WTC11 (cell line): ENCODE measurements around the gene UBL4B. TPM values are rescaled to one million over a fixed set of nuclear protein-coding genes. Genes with fewer than 3 reads are reported as not detected.

Source experiments
- ATAC-seq: fragments of 200-7000 bp; cut with Tn5 transposase; 2 replicates; pipeline ENCODE4 v1.10.0; 2021; ENCODE audit warnings: mild to moderate bottlenecking, moderate library complexity
- CTCF ChIA-PET: fragments of 300-600 bp; sonication (Branson Sonifier 250); formaldehyde crosslinking; loops from one replicate; lab custom pipeline; 2021; ENCODE audit warnings: antibody characterized with exemption; lab: Charles Lee
- POLR2A ChIA-PET: fragments of 350-600 bp; sonication (Branson Sonifier 250); formaldehyde crosslinking; loops from one replicate; lab custom pipeline; 2021; ENCODE audit warnings: antibody characterized with exemption; lab: Charles Lee
- DNase-seq: peaks from one replicate; pipeline ENCODE4 v3.0.0; 2021; ENCODE audit warnings: low spot score
- H3K27ac Mint-ChIP-seq: 2 replicates; pipeline ENCODE4 v1.8.0; 2021; ENCODE audit warnings: mixed read lengths
- H3K27me3 Mint-ChIP-seq: 2 replicates; pipeline ENCODE4 v1.8.0; 2021; ENCODE audit warnings: low read depth, mild to moderate bottlenecking, moderate library complexity, mixed read lengths
- H3K36me3 Mint-ChIP-seq: 2 replicates; pipeline ENCODE4 v1.8.0; 2021; ENCODE audit warnings: mixed read lengths
- H3K4me1 Mint-ChIP-seq: 2 replicates; pipeline ENCODE4 v1.8.0; 2022; ENCODE audit warnings: mixed read lengths
- H3K4me3 Mint-ChIP-seq: 2 replicates; pipeline ENCODE4 v1.8.0; 2021; ENCODE audit warnings: mild to moderate bottlenecking, moderate library complexity, mixed read lengths
- H3K9me3 Mint-ChIP-seq: 2 replicates; pipeline ENCODE4 v1.8.0; 2021; ENCODE audit warnings: mixed read lengths
- ATF1 ChIP-seq: sonication (generic); formaldehyde crosslinking; IDR thresholded peaks from 2 replicates; pipeline ENCODE4 v1.8.1; 2023; ENCODE audit warnings: mild to moderate bottlenecking, moderate library complexity, missing genetic modification reagents
- CBFB ChIP-seq: sonication (generic); formaldehyde crosslinking; IDR thresholded peaks from 2 replicates; pipeline ENCODE4 v1.8.1; 2022; ENCODE audit warnings: mild to moderate bottlenecking, low read depth, missing genetic modification reagents
- GABPB1 ChIP-seq: sonication (generic); formaldehyde crosslinking; IDR thresholded peaks from 2 replicates; pipeline ENCODE4 v1.8.1; 2023; ENCODE audit warnings: mild to moderate bottlenecking, missing genetic modification reagents
- GTF2I ChIP-seq: fragments of 250-450 bp; sonication (Bioruptor Pico); conservative IDR thresholded peaks from 2 replicates; pipeline ENCODE4 v1.4.0; 2021; ENCODE audit warnings: mild to moderate bottlenecking
- IRF2 ChIP-seq: sonication (generic); formaldehyde crosslinking; IDR thresholded peaks from 2 replicates; pipeline ENCODE4 v1.8.0; 2022; ENCODE audit warnings: low read depth, missing genetic modification reagents, borderline replicate concordance
- MYBL2 ChIP-seq: sonication (generic); formaldehyde crosslinking; IDR thresholded peaks from 2 replicates; pipeline ENCODE4 v1.8.1; 2023; ENCODE audit warnings: mild to moderate bottlenecking, moderate library complexity, missing genetic modification reagents
- NR1H2 ChIP-seq: sonication (generic); formaldehyde crosslinking; IDR thresholded peaks from 2 replicates; pipeline ENCODE4 v1.9.0; 2021; ENCODE audit warnings: mild to moderate bottlenecking, moderate library complexity, missing genetic modification reagents
- NR3C1 ChIP-seq: sonication (generic); formaldehyde crosslinking; conservative IDR thresholded peaks from 2 replicates; pipeline ENCODE4 v1.8.1; 2023; ENCODE audit warnings: low read depth, mild to moderate bottlenecking, missing genetic modification reagents
- OVOL2 ChIP-seq: fragments of 250-450 bp; sonication (Bioruptor Pico); IDR thresholded peaks from 2 replicates; pipeline ENCODE4 v1.9.0; 2021; ENCODE audit warnings: mild to moderate bottlenecking, borderline replicate concordance
- SOX15 ChIP-seq: fragments of 250-450 bp; sonication (Bioruptor Pico); IDR thresholded peaks from 2 replicates; pipeline ENCODE4 v1.9.0; 2021; ENCODE audit warnings: mild to moderate bottlenecking
- TEAD4 ChIP-seq: sonication (generic); formaldehyde crosslinking; IDR thresholded peaks from 2 replicates; pipeline ENCODE4 v1.8.0; 2022; ENCODE audit warnings: mild to moderate bottlenecking, missing genetic modification reagents
- ZBTB21 ChIP-seq: sonication (generic); formaldehyde crosslinking; IDR thresholded peaks from 2 replicates; pipeline ENCODE4 v1.8.1; 2023; ENCODE audit warnings: mild to moderate bottlenecking, missing genetic modification reagents, borderline replicate concordance
- ZNF121 ChIP-seq: sonication (generic); formaldehyde crosslinking; IDR thresholded peaks from 2 replicates; pipeline ENCODE4 v1.8.0; 2023; ENCODE audit warnings: missing genetic modification reagents
- ZNF263 ChIP-seq: sonication (generic); formaldehyde crosslinking; IDR thresholded peaks from 2 replicates; pipeline ENCODE4 v1.8.1; 2022; ENCODE audit warnings: low read depth, mild to moderate bottlenecking, moderate library complexity, missing genetic modification reagents
- ZNF416 ChIP-seq: fragments of 250-450 bp; sonication (Bioruptor Pico); IDR thresholded peaks from 2 replicates; pipeline ENCODE4 v1.9.0; 2021; ENCODE audit warnings: mild to moderate bottlenecking, inconsistent platforms
- total RNA-seq: library from RNA; stranded (reverse); gene quantifications from 3 replicates; pipeline ENCODE4 v1.2.3, GENCODE V29; 2021
- TF ChIP-seq, protein P1 (sequence below): fragments of 250-450 bp; sonication (Bioruptor Pico); conservative IDR thresholded peaks from 2 replicates; pipeline ENCODE4 v1.9.0; 2021; ENCODE audit warnings: mild to moderate bottlenecking
- TF ChIP-seq, protein P2 (sequence below): sonication (generic); formaldehyde crosslinking; IDR thresholded peaks from 2 replicates; pipeline ENCODE4 v1.8.1; 2023; ENCODE audit warnings: mild to moderate bottlenecking, missing genetic modification reagents, borderline replicate concordance
- TF ChIP-seq, protein P3 (sequence below): sonication (generic); formaldehyde crosslinking; IDR thresholded peaks from 2 replicates; pipeline ENCODE4 v1.8.1; 2023; ENCODE audit warnings: mild to moderate bottlenecking, missing genetic modification reagents, moderate library complexity
- TF ChIP-seq, protein P4 (sequence below): sonication (generic); formaldehyde crosslinking; IDR thresholded peaks from 2 replicates; pipeline ENCODE4 v1.8.1; 2022; ENCODE audit warnings: low read depth, missing genetic modification reagents, borderline replicate concordance
- TF ChIP-seq, protein P5 (sequence below): sonication (generic); formaldehyde crosslinking; IDR thresholded peaks from 2 replicates; pipeline ENCODE4 v1.8.0; 2022; ENCODE audit warnings: mild to moderate bottlenecking, missing genetic modification reagents
- TF ChIP-seq, protein P6 (sequence below): fragments of 250-450 bp; sonication (Bioruptor Pico); IDR thresholded peaks from 2 replicates; pipeline ENCODE4 v1.8.0; 2021; ENCODE audit warnings: mild to moderate bottlenecking
- TF ChIP-seq, protein P7 (sequence below): sonication (generic); formaldehyde crosslinking; conservative IDR thresholded peaks from 2 replicates; pipeline ENCODE4 v1.8.1; 2023; ENCODE audit warnings: mild to moderate bottlenecking, low read depth, missing genetic modification reagents, moderate library complexity

The UBL4B gene
- total RNA-seq, 1 experiment from 2014 or later: 0.11 TPM

DNA sequence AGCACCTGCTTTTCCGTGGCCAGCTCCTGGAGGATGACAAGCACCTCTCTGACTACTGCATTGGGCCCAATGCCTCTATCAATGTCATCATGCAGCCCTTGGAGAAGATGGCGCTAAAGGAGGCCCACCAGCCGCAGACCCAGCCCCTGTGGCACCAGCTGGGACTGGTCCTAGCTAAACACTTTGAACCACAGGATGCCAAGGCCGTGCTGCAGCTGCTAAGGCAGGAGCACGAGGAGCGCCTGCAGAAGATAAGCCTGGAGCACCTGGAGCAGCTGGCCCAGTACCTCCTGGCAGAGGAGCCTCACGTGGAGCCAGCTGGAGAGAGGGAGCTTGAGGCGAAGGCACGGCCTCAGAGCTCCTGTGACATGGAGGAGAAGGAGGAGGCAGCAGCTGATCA, 413 bp downstream of the UBL4B start:
- no peak overlapping the region for H3K27ac Mint-ChIP-seq
- no peaks in the 10 kb centered on the region for H3K36me3 Mint-ChIP-seq
- no peak for DNase-seq
- TF ChIP-seq NR3C1 (no peak), NR1H2 (CRISPR knock-in tag) (no peak), CBFB (CRISPR knock-in tag) (no peak), IRF2 (CRISPR knock-in tag) (no peak), ZNF121 (CRISPR knock-in tag) (no peak), GABPB1 (CRISPR knock-in tag) (no peak), ZBTB21 (CRISPR knock-in tag) (no peak), MYBL2 (CRISPR knock-in tag) (no peak), OVOL2 (CRISPR knock-in tag) (no peak)
- TF ChIP-seq, protein P1, sequence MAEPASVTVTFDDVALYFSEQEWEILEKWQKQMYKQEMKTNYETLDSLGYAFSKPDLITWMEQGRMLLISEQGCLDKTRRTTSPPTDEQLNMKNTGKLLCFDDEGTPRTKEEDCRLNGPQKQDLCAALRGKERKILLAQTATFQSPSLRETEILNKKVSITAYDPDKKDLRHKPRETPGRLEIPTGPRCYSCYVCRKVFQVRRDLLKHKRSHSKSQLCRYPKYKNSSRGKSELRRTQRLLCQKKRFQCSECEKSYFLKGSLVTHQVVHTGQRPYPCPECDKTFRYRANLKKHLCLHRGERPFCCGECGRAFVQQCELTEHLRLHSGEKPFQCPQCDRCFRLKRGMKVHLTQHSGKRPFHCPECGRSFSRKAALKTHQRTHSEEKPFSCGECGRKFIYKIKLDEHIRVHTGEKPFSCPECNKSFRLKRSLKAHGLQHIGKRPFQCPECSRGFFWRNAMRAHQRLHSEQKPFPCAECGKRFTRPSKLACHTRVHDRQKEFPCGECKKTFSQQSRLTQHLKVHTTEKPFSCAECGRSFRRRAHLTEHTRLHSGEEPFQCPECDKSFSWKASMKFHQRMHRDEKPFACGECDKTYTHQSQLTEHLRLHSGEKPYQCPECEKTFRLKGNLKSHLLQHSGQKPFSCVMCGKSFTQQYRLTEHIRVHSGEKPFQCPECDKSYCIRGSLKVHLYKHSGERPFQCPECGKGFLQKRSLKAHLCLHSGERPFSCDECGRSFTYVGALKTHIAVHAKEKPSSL (CRISPR knock-in tag): no peak
- TF ChIP-seq, protein P2, sequence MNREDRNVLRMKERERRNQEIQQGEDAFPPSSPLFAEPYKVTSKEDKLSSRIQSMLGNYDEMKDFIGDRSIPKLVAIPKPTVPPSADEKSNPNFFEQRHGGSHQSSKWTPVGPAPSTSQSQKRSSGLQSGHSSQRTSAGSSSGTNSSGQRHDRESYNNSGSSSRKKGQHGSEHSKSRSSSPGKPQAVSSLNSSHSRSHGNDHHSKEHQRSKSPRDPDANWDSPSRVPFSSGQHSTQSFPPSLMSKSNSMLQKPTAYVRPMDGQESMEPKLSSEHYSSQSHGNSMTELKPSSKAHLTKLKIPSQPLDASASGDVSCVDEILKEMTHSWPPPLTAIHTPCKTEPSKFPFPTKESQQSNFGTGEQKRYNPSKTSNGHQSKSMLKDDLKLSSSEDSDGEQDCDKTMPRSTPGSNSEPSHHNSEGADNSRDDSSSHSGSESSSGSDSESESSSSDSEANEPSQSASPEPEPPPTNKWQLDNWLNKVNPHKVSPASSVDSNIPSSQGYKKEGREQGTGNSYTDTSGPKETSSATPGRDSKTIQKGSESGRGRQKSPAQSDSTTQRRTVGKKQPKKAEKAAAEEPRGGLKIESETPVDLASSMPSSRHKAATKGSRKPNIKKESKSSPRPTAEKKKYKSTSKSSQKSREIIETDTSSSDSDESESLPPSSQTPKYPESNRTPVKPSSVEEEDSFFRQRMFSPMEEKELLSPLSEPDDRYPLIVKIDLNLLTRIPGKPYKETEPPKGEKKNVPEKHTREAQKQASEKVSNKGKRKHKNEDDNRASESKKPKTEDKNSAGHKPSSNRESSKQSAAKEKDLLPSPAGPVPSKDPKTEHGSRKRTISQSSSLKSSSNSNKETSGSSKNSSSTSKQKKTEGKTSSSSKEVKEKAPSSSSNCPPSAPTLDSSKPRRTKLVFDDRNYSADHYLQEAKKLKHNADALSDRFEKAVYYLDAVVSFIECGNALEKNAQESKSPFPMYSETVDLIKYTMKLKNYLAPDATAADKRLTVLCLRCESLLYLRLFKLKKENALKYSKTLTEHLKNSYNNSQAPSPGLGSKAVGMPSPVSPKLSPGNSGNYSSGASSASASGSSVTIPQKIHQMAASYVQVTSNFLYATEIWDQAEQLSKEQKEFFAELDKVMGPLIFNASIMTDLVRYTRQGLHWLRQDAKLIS (CRISPR knock-in tag): no peak
- TF ChIP-seq, protein P3, sequence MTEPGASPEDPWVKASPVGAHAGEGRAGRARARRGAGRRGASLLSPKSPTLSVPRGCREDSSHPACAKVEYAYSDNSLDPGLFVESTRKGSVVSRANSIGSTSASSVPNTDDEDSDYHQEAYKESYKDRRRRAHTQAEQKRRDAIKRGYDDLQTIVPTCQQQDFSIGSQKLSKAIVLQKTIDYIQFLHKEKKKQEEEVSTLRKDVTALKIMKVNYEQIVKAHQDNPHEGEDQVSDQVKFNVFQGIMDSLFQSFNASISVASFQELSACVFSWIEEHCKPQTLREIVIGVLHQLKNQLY (CRISPR knock-in tag): no peak
- TF ChIP-seq, protein P4, sequence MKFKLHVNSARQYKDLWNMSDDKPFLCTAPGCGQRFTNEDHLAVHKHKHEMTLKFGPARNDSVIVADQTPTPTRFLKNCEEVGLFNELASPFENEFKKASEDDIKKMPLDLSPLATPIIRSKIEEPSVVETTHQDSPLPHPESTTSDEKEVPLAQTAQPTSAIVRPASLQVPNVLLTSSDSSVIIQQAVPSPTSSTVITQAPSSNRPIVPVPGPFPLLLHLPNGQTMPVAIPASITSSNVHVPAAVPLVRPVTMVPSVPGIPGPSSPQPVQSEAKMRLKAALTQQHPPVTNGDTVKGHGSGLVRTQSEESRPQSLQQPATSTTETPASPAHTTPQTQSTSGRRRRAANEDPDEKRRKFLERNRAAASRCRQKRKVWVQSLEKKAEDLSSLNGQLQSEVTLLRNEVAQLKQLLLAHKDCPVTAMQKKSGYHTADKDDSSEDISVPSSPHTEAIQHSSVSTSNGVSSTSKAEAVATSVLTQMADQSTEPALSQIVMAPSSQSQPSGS (CRISPR knock-in tag): no peak
- H3K27me3 Mint-ChIP-seq: no peaks in the 10 kb centered on the region; the same call in 1 of the 2 replicates
- 0 out of 2 replicates have a peak, but pooled peaks cover 4% of the 10 kb centered on the region for H3K4me1 Mint-ChIP-seq
- H3K4me3 Mint-ChIP-seq: no peak overlapping the region
- ChIA-PET POLR2A (no interaction called here), CTCF (interaction anchor here (0.7 to 7.1 kb wide), 8 partner anchors 16 to 133 kb away, joined by 3 to 95 read pairs (median 4); partner anchors contain the start of genes SLC6A17 and STRIP1)
- ATAC-seq: no peak
- no peaks in the 10 kb centered on the region; the same call in 1 of the 2 replicates for H3K9me3 Mint-ChIP-seq

DNA sequence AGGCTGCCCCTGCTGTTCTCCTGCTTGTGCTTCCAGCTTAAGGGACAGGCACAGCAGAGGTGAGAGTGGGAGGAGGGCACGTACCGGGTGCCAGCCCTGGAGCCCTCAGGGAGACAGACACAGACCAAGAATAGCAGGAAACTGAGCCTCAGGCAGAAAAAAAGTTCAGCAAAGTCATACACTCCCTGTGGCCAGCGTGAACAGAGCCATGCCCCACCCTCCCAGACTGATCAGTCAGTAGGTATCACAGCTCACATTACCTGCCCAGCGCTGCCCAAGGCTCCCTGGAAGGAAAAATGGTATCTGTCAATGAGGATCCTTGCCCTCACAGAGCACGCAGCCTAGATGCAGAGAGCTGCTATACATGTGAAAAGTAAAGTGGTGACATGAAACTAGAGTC, 1.3 kb downstream of the UBL4B start:
- DNase-seq: no peak
- ChIA-PET CTCF (interaction anchor here (0.7 to 7.1 kb wide), 6 partner anchors 17 to 60 kb away, joined by 3 to 95 read pairs (median 4); partner anchors contain the start of gene SLC6A17), POLR2A (no interaction called here)
- H3K9me3 Mint-ChIP-seq: no peaks in the 10 kb centered on the region; the same call in 1 of the 2 replicates
- no peak overlapping the region for H3K27ac Mint-ChIP-seq
- H3K4me1 Mint-ChIP-seq: 0 out of 2 replicates have a peak, but pooled peaks cover 4% of the 10 kb centered on the region
- no peak for ATAC-seq
- no peak overlapping the region for H3K4me3 Mint-ChIP-seq
- no peaks in the 10 kb centered on the region for H3K36me3 Mint-ChIP-seq
- no peaks in the 10 kb centered on the region; the same call in 1 of the 2 replicates for H3K27me3 Mint-ChIP-seq
- TF ChIP-seq ZNF263 (CRISPR knock-in tag): no peak
- TF ChIP-seq TEAD4: no peak
- TF ChIP-seq, protein P5, sequence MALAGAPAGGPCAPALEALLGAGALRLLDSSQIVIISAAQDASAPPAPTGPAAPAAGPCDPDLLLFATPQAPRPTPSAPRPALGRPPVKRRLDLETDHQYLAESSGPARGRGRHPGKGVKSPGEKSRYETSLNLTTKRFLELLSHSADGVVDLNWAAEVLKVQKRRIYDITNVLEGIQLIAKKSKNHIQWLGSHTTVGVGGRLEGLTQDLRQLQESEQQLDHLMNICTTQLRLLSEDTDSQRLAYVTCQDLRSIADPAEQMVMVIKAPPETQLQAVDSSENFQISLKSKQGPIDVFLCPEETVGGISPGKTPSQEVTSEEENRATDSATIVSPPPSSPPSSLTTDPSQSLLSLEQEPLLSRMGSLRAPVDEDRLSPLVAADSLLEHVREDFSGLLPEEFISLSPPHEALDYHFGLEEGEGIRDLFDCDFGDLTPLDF: no peak
- TF ChIP-seq, protein P6, sequence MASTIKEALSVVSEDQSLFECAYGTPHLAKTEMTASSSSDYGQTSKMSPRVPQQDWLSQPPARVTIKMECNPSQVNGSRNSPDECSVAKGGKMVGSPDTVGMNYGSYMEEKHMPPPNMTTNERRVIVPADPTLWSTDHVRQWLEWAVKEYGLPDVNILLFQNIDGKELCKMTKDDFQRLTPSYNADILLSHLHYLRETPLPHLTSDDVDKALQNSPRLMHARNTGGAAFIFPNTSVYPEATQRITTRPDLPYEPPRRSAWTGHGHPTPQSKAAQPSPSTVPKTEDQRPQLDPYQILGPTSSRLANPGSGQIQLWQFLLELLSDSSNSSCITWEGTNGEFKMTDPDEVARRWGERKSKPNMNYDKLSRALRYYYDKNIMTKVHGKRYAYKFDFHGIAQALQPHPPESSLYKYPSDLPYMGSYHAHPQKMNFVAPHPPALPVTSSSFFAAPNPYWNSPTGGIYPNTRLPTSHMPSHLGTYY (CRISPR knock-in tag): no peak
- TF ChIP-seq SOX15 (CRISPR knock-in tag): no peak
- no peak for TF ChIP-seq ATF1 (CRISPR knock-in tag)
- TF ChIP-seq GTF2I (CRISPR knock-in tag): no peak
- TF ChIP-seq ZNF416 (CRISPR knock-in tag): no peak
- TF ChIP-seq OVOL2 (CRISPR knock-in tag): no peak
- TF ChIP-seq, protein P7, sequence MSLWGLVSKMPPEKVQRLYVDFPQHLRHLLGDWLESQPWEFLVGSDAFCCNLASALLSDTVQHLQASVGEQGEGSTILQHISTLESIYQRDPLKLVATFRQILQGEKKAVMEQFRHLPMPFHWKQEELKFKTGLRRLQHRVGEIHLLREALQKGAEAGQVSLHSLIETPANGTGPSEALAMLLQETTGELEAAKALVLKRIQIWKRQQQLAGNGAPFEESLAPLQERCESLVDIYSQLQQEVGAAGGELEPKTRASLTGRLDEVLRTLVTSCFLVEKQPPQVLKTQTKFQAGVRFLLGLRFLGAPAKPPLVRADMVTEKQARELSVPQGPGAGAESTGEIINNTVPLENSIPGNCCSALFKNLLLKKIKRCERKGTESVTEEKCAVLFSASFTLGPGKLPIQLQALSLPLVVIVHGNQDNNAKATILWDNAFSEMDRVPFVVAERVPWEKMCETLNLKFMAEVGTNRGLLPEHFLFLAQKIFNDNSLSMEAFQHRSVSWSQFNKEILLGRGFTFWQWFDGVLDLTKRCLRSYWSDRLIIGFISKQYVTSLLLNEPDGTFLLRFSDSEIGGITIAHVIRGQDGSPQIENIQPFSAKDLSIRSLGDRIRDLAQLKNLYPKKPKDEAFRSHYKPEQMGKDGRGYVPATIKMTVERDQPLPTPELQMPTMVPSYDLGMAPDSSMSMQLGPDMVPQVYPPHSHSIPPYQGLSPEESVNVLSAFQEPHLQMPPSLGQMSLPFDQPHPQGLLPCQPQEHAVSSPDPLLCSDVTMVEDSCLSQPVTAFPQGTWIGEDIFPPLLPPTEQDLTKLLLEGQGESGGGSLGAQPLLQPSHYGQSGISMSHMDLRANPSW (CRISPR knock-in tag): no peak
